Right renal pelvis (tissue), 4 donors: ENCODE measurements around the gene ZNF594. TPM values are rescaled to one million over a fixed set of nuclear protein-coding genes. Genes with fewer than 3 reads are reported as not detected.
"Not testable (repeated sequence)": the region's sequence is repeated elsewhere in the genome, so short reads cannot be mapped to it uniquely, and the experiment has no call there.

Experiments used
- DNase-seq, 4 donors: peaks; one replicate each; pipeline ENCODE4 v3.0.0-alpha.2; 2013; ENCODE audit warnings: low read depth in 4 of 4, low spot score in 3 of 4, missing footprints in 1 of 4
- polyA plus RNA-seq, 4 donors: library from polyadenylated mRNA; unstranded; fragments of 120-200 nt; gene quantifications; one replicate each; pipeline ENCODE4 v1.2.1, GENCODE V29; 2013; ENCODE audit not compliant: insufficient read length in 4 of 4

The ZNF594 gene
- polyA plus RNA-seq, 4 donors = 17.3 to 23.5 (median 22.5) TPM

DNA sequence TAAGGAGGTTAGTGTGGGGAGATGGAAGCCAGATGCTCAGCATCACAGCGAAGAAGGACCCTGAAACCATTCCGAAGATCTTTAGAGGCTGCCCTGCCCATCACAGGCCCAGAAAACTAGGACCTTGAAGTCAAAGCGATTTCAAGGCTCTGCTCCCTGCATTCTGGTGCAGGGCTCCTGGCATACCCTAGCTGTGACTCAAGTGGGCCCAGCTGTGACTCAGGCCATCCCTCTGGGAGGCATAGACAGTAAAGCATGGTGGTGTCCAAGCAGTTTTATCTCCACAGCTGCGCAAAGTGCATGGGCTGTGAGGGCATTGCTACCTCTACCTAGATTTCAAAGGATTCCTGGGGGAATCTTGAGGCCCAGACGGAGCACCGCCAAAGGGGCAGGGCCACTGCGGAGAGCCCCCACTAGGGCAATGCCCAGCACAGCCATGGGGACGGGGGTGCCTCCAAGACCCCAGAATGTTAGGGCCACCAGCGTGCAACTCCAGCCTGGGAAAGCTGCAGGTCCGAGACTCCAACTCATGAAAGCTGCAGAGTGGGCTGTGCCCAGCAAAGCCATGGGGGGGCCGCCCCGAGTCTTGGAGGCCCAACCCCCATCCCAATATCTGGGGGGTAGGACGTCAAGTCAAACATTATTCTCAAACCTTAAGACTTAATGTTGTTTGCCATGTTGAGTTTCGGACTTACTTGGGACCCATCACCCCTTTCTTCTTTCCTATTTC, 11.7 kb upstream of the ZNF594 start:
- no peak for DNase-seq

- peak in 1 of 4 donors; percentile 14 for DNase-seq
Observed at GRCh38 chr17:5201011-5201410, 9.3 kb upstream of the ZNF594 start.

DNA sequence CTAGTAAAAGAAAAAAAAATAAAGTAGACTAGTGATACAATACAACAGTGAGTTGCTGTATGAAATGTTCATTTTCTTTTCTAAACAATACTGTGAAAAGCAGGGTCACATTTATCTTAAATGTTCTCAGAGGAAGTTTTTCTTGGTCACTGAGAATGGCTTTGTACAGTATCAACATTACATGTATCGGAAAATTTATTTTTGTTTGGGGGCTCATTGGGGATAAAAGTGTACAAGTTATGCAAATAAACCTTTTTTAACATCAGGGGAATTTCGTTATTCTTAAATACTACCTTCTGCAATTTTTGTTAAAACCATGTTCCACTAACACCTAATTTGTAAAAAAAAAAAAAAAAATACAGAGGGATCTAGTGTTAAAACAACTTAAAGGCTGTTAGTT, 8.7 kb upstream of the ZNF594 start:
- no peak for DNase-seq

DNA sequence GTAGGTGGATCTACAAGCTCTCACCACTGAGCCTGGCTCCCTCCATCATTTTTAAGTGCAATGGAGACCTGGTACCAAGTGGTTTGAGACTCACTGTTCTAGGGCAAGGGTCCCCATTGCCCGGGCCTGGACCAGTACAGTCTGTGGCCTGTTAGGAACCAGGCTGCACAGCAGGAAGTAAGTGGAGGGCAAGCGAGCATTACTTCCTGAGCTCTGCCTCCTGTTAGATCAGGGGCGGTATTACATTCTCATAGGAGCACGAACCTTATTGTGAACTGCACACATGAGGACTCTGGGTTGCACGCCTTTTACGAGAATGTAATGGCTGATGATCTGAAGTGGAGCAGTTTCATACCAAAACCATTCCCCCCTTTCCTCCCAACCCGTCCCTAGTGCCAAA, 6.8 kb upstream of the ZNF594 start:
- DNase-seq = no peak

GRCh38 chr17:5194346-5194745, 2.7 kb upstream of the ZNF594 start:
- DNase-seq = no peak

DNA sequence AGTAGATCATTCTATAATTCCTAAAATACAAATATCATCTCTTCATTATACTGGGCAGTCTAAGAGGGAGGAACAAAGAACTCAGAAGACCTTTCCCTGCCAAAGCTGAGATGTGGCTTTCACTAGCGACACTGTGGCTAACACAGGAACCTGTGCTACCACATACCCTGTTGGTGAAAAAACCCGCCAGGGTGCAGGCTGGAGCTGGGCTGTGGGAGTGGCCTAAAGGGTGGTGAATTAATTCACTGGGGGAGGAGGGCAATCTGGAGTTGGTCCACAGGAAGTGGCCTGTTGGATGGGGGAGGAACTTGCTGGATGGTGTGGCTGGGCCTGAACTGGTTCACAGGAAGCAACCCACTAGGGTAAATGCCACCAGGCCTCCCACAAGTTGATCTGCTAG, 7.4 kb downstream of the ZNF594 start:
- DNase-seq = no peak

- no peak for DNase-seq
Observed at GRCh38 chr17:5183410-5183793, 8.3 kb downstream of the ZNF594 start.

GRCh38 chr17:5182597-5183409, 8.9 kb downstream of the ZNF594 start:
- no peak for DNase-seq

DNA sequence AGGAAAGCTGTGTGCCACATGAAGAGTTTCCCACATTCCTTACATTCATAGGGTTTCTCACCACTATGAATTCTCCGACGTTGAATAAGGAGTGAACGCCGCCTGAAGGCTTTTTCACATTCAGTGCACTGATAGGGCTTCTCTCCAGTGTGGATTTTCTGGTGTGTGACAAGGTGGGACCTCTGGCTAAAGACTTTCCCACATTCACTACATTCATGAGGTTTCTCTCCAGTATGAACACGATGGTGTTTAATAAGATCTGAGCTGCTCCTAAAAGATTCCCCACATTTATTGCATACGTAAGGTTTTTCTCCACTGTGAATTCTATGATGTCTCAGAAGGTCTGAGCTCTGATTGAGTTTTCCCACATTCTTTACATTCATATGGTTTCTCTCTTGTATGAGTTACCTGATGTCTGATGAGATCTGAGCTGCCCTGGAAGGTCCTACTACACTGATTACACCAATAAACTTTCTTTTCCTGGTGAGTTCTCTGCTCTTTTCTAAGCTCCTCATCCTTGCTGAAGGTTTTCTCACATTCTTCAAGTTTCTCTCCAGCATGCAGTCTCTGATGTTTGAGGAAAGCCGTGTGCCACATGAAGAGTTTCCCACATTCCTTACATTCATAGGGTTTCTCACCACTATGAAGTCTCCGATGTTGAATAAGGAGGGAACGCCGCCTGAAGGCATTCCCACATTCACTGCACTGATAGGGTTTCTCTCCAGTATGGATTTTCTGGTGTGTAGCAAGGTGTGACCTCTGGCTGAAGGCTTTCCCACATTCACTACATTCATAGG, 10.0 kb downstream of the ZNF594 start:
- DNase-seq = no peak

GRCh38 chr17:5179003-5179402, 12.7 kb downstream of the ZNF594 start:
- DNase-seq = no peak

DNA sequence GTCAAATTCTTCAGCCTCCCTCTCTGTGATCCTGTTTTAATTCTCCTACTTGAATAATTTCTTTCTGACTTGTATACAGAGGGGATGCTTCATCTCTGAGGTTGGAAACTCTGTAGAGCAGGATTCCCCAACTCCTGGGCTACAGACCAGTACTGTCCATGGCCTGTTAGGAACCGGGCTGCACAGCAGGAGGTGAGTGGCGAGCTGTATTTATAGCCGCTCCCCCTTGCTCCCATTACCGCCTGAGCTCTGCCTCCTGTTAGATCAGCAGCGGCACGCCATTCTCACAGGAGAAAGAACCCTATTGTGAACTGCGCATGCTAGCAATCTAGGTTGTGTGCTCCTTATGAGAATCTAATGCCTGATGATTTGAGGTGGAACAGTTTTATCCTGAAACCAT, 16.6 kb downstream of the ZNF594 start:
- DNase-seq = not testable (repeated sequence)

DNA sequence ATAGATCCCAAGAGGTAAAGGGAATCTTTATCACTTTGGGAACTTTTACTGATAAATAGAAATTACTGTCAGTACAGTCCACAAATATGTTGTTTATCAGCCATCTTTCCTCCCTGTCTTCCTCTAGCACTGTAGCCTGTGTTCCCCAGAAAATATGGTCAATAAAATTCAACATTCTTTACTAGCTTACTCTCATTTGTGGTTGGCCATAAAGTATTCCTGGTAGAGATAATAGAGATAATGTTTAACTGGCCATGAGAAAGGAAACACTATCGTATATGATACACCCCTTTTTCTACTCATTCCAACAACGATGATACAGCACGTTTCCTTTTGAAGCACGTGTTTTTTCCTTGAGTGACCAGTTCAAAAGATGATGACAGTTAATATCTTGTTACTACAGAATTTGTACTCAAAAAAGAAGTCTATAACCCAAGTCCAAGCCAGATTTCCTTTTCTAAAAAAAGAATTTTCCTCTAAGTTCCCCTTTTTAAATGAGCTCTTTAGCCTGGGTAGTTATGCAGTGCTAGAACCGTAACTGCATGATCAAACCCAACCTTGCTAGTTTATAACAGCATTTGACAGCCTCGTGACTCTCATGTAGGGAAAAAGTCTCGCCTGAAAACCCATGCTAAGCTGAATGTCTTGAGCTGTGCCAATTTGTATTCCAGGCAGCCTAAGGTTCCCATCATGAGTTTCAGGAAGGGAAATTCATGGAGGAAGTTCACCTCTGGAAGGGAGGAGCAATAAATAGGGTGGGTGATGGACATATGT, 25.7 kb downstream of the ZNF594 start:
- DNase-seq = not testable (repeated sequence)

DNA sequence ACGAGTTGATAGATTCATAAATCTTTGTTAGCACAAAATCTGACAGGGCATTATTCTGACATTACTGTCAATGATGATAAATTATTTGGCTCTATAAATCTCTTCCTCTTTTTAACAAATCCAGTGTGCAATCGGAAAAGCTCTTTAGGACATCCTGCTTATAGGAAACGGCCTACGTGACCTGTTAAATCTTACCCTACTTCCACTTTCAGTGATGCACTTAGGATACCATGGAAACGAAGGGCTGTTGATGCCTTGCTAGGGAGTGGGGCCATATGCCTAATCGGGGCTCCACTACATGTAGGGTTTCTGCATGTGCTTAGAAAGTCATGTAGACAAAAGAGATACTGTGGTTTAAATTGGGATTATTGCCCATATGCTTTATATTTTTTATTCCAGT, 27.2 kb downstream of the ZNF594 start:
- DNase-seq = no peak

DNA sequence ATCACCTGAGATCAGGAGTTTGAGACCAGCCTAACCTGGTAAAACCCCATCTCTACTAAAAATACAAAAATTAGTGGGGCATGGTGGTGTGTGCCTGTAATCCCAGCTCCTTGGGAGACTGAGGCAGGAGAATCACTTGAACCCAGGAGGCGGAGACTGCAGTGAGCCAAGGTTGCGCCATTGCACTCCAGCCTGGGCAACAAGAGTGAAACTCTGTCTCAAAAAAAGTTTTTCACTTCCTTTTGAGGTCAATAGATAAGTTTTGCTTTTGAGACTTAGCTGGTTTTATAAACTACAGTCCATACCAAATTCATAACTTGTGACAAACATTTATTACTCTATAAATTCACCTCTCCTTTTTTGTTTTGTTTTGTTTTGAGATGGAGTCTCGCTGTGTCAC, 29.9 kb downstream of the ZNF594 start:
- not testable (repeated sequence) for DNase-seq

GRCh38 chr17:5160702-5161101, 31.0 kb downstream of the ZNF594 start:
- not testable (repeated sequence) for DNase-seq

DNA sequence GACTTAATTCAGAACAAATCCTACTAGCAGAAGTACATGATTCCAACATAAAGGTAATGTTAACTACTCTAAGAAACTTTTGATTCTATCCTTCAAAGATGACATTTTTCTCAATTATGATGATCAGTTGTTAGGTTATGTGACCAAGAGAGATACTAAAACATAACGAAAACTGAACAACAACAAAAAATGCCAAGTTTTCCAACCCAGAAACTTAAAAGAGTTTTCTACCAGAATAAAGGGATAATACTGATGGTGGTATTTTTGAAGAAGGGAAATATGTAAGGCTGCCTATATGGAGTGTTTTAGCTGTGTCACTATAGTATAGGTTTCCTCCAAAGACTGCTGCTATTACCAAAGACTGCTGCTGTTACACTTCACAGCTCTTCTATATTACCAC, 45.5 kb downstream of the ZNF594 start:
- not testable (repeated sequence) for DNase-seq

GRCh38 chr17:5142877-5143276, 48.8 kb downstream of the ZNF594 start:
- not testable (repeated sequence) for DNase-seq

DNA sequence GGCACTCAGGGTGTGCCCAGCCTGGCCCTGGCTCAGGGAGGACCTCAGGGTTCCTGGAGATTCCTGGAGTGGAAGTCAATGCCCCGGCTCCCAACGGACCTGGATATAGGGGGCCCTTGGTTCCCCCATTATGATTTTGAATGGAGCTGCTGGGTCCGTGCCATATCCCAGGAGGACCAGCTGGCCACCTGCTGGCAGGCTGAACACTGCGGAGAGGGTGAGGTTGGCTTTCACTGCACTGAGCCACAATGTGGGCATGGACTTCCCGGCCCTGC, 52.3 kb downstream of the ZNF594 start:
- no peak for DNase-seq

DNA sequence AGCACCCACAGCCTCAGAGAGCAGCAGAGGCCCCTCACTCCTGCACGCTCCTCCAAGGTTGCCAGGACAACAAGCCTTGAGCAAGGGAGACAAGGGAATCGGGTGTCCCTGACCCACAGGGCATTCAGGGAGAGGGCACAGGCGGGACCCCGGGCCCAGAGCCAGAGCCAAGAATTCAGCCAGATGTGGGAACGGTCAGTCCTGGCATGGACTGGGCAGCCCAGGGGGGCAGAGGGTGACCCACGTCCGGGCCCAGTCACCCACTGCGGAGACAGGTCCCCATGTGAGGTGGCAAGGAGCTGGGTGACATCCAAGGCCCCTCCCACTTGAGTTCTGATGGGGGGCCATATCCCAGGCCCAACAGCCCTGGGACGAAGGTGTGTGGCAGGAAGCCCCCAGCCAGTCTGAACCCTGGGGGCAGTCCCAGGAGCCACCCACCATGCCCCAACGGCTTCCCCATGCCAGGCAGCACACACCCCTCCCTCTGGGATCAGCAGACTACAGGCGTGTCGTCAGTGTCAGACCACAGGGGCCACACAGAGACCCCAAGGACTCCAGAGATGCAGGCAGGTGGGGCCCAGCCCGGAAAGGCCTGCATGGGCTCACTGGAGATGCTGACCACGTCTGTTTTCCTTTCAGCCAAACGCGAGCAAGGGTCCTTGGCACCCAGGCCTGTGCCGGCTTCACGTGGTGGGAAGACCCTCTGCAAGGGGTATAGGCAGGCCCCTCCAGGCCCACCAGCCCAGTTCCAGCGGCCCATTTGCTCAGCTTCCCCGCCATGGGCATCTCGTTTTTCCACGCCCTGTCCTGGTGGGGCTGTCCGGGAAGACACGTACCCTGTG, 52.8 kb downstream of the ZNF594 start:
- no peak for DNase-seq

DNA sequence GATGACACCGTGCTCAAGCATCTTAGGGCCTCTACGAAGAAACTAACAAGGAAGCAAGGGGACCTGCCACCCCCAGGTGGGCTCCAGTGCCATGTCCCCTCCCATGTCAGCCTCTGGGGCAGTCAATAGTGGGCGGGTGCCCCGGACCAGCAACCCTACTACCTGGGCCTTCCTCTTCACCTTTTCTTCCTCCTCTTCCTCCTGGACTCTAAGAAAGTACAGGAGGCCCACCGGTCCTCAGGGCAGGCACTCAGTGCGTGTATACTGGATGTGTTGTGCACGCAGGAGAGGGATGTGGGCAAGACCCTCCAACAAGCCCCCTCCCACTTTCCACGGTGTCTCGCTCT, 53.5 kb downstream of the ZNF594 start:
- not testable (repeated sequence) for DNase-seq
